Sigmoid colon (tissue), 7 donors: ENCODE results near the gene THSD7B. TPM values are rescaled to one million over a fixed set of nuclear protein-coding genes. Genes with fewer than 3 reads are reported as not detected.

Experiments
- DNase-seq: peaks from one replicate; pipeline ENCODE4 v3.0.0-alpha.2; 2019
- H3K27ac ChIP-seq, 4 donors: fragments of 200-600 bp; sonication (generic); one replicate each; pipeline ENCODE4 v1.5.1; 2016 to 2019; ENCODE audit warnings: mild to moderate bottlenecking in 1 of 4
- H3K27me3 ChIP-seq, 3 donors: fragments of 200-600 bp; sonication (generic); one replicate each; pipeline ENCODE4 v1.5.1; 2019; ENCODE audit warnings: mild to moderate bottlenecking in 1 of 3
- H3K36me3 ChIP-seq, 4 donors: fragments of 200-600 bp; sonication (generic); one replicate each; pipeline ENCODE4 v1.5.1; 2016 to 2019
- H3K4me1 ChIP-seq, 4 donors: fragments of 200-600 bp; sonication (generic); one replicate each; pipeline ENCODE4 v1.5.1; 2017 to 2019
- H3K4me3 ChIP-seq, 4 donors: fragments of 200-600 bp; sonication (generic); one replicate each; pipeline ENCODE4 v1.5.1; 2017 to 2019; ENCODE audit warnings: mild to moderate bottlenecking in 2 of 4, moderate library complexity in 1 of 4
- H3K9me3 ChIP-seq, 4 donors: fragments of 200-600 bp in 3 of 4; sonication (generic) in 3 of 4; one replicate each; pipeline versions ENCODE4 v1.5.1 to v1.6.1; 2013 to 2019
- CTCF ChIP-seq, 4 experiments: fragments of 450-650 bp in 3 of 4; fragments of 200-600 bp in 1 of 4; IDR thresholded peaks; one replicate each; pipeline ENCODE4 v1.5.1; 2016 to 2019; ENCODE audit warnings: antibody characterized with exemption in 4 of 4, mild to moderate bottlenecking in 3 of 4, moderate library complexity in 2 of 4
- EP300 ChIP-seq, 4 donors: sonication (generic); formaldehyde crosslinking; IDR thresholded peaks; one replicate each; pipeline ENCODE4 v1.6.1; 2017; ENCODE audit warnings: antibody characterized with exemption in 4 of 4
- POLR2A ChIP-seq, 2 donors: fragments of 450-650 bp; IDR thresholded peaks; one replicate each; pipeline ENCODE4 v1.6.1; 2016; ENCODE audit warnings: antibody characterized with exemption in 2 of 2, mild to moderate bottlenecking in 2 of 2, moderate library complexity in 2 of 2
- POLR2AphosphoS5 ChIP-seq, 4 donors: sonication (generic); formaldehyde crosslinking; IDR thresholded peaks; one replicate each; pipeline ENCODE4 v1.6.1; 2017; ENCODE audit warnings: antibody characterized with exemption in 4 of 4
- WGBS, 2 donors: extraction: QIAGEN DNeasy Blood & Tissue Kit; methylation state at CpG; one replicate each; pipeline ENCODE4 v1.1.7; 2013; 5-methylcytosine and 5-hydroxymethylcytosine counted together
- intact Hi-C: fragments of 100-400 bp; cut with DNase I; formaldehyde crosslinking; loops from one replicate; pipeline ENCODE4 v1.15.1; 2023
- polyA plus RNA-seq, 3 donors: library from polyadenylated mRNA; stranded (reverse); fragments of 200-250 nt; gene quantifications; one replicate each; pipeline ENCODE4 v1.2.3, GENCODE V29; 2013
- total RNA-seq, 4 donors: library from RNA; depleted of rRNA; stranded (reverse); fragments of >200 nt; gene quantifications; one replicate each; pipeline ENCODE4 v1.1.0, GENCODE V29; 2016
- donor health status: healthy with polysubstance abuse.
- donor health status: Bipolar disorder and iron deficiency.
- donor health status: healthy.

The THSD7B gene
- total and polyA plus RNA-seq, 7 donors: 0.16 to 0.83 (median 0.27) TPM; not detected in 2

GRCh38 chr2:137508739-137509384, 743.5 kb downstream of the THSD7B start:
- Histone ChIP-seq H3K27me3 (no peaks in the 10 kb centered on the region), H3K36me3 (no peaks in the 10 kb centered on the region), H3K4me1 (no peaks in the 10 kb centered on the region), H3K4me3 (no peak overlapping the region), H3K9me3 (no peaks in the 10 kb centered on the region), H3K27ac (no peak overlapping the region)
- no peak for DNase-seq
- intact Hi-C loops: no loop called here
- WGBS, 2 donors: 43 to 61% methylated on average over 5 of the region's 5 CpGs
- TF ChIP-seq POLR2A (IDR thresholded peaks at IDR 0.05) (no peak), POLR2AphosphoS5 (IDR thresholded peaks at IDR 0.05) (no peak), CTCF (IDR thresholded peaks at IDR 0.05) (no peak), EP300 (IDR thresholded peaks at IDR 0.05) (no peak)

GRCh38 chr2:137511526-137511925, 746.2 kb downstream of the THSD7B start:
- 73 to 76% methylated on average over 1 of the region's 1 CpG for WGBS, 2 donors
- Histone ChIP-seq H3K9me3 (peaks cover 0 to 2% (median 0%) of the 10 kb centered on the region in 4 donors), H3K27me3 (no peaks in the 10 kb centered on the region), H3K36me3 (no peaks in the 10 kb centered on the region), H3K4me3 (no peak overlapping the region), H3K4me1 (no peaks in the 10 kb centered on the region), H3K27ac (no peak overlapping the region)
- intact Hi-C loops: no loop called here
- DNase-seq: no peak
- TF ChIP-seq POLR2AphosphoS5 (IDR thresholded peaks at IDR 0.05) (no peak), CTCF (IDR thresholded peaks at IDR 0.05) (no peak), EP300 (IDR thresholded peaks at IDR 0.05) (no peak), POLR2A (IDR thresholded peaks at IDR 0.05) (no peak)

- no peak for TF ChIP-seq POLR2AphosphoS5 (IDR thresholded peaks at IDR 0.05)
- no peak for TF ChIP-seq EP300 (IDR thresholded peaks at IDR 0.05)
- no peak for TF ChIP-seq POLR2A (IDR thresholded peaks at IDR 0.05)
- TF ChIP-seq CTCF (IDR thresholded peaks at IDR 0.05): no peak
- no peak overlapping the region for H3K4me3 ChIP-seq
These were observed 756.6 kb downstream of the THSD7B start for GRCh38 chr2:137521653-137522619.

GRCh38 chr2:137522620-137523011, 757.3 kb downstream of the THSD7B start:
- Histone ChIP-seq H3K27me3 (no peaks in the 10 kb centered on the region), H3K9me3 (no peaks in the 10 kb centered on the region), H3K4me3 (no peak overlapping the region), H3K36me3 (no peaks in the 10 kb centered on the region), H3K4me1 (no peaks in the 10 kb centered on the region), H3K27ac (no peak overlapping the region)
- intact Hi-C loops: no loop called here
- 27 to 63% methylated on average over 1 of the region's 1 CpG for WGBS, 2 donors
- TF ChIP-seq POLR2A (IDR thresholded peaks at IDR 0.05) (no peak), POLR2AphosphoS5 (IDR thresholded peaks at IDR 0.05) (no peak), CTCF (IDR thresholded peaks at IDR 0.05) (no peak), EP300 (IDR thresholded peaks at IDR 0.05) (no peak)
- no peak for DNase-seq

More at GRCh38 chr2:137521653-137522619, 756.6 kb downstream of the THSD7B start:
- WGBS, 2 donors: 83 to 88% methylated on average over 2 of the region's 2 CpGs
- H3K4me1 ChIP-seq: no peaks in the 10 kb centered on the region
- intact Hi-C loops: no loop called here
- no peak overlapping the region for H3K27ac ChIP-seq
- no peaks in the 10 kb centered on the region for H3K9me3 ChIP-seq
- no peaks in the 10 kb centered on the region for H3K27me3 ChIP-seq
- DNase-seq: no peak
- H3K36me3 ChIP-seq: no peaks in the 10 kb centered on the region
